DMS153 treated with DMSO at 0.1 percent for 48 hours (cell line): ENCODE results near the gene SCG3.

Source experiments
- DNase-seq: peaks from one replicate; lab custom pipeline; 2025; ENCODE audit not compliant: unreplicated experiment; lab: John Stamatoyannopoulos, UW

SCG3 gene

DNA sequence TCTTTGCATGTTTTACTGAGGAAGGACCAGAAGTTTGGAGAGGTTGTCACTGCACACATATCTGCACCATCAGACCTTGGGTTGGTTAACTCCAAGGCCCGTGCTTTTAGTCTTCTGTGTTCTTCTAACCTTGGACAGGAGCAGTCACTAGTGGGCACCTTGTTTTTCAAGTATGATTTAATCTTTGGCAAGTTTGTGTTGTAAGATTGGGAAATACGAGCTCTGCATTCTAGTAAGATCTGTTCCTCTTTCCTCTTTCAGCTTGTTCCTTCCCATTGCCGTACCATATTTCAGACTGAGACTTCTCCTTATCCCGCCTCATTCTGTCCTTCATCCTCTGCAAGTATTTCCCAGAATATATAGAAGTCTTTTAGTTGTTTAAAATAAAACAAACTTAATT, 75.2 kb downstream of the SCG3 start:
- DNase-seq = no peak

DNA sequence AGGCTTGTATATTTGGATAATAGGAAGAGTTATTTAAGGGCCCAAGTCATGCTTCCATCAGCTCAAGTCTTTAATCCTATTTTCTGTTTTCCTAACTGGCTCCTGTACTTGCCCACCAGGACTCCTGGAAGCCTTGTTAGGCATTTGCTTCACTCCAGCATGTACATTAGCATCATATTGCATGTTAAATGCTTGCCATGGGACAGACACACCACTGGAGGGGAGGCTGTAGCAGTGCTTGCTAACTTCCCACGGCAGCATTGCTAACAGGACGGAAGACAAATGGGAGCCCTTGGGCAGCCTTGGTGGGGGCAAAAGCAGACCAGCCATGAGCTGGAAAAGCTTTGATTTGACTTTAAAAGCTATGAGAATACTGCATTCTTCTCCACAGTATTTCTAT, 76.1 kb downstream of the SCG3 start:
- no peak for DNase-seq

DNA sequence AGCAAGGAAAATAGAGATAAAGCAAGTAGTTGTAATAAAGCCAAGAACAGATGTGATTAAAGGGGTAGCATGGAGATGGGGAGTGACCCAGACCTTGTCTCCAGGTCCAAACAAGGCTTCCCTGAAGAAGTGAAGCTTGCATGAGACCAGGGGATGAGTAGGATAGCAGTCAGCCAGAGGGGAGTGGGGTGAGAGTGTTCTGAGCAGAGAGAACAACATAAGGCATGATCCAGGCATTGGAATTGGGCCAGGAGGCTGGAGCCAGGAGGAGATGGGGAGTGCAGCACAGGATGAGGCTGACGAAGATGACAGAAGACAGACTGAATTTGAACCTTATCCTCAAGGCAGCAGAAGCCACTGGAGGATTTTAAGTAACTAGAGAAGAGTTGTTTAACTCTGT, 77.3 kb downstream of the SCG3 start:
- no peak for DNase-seq

DNA sequence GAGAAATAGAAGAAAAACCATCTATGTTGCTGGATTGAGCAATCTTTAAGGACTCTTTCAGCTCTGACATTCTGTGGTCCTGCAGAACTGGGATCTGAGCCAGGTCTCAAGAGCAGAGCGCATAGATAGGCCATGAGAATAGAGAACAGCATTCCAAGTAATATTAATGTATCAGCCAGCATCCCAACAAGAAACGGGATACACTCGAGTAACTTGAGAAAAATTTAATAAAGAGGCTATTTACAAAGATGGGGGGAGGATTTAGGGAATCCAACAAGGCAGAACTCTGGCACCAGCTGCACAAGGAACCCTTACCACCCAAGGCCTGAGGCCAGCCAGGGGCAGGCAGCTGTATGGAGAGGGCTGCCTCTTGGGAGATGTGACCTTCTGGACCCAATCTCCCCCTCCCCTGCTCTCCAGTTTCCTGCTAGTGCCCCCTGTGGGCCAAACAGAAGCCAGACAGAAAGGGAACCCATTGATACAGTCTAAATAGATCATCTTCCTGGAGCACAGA, 78.3 kb downstream of the SCG3 start:
- no peak for DNase-seq

DNA sequence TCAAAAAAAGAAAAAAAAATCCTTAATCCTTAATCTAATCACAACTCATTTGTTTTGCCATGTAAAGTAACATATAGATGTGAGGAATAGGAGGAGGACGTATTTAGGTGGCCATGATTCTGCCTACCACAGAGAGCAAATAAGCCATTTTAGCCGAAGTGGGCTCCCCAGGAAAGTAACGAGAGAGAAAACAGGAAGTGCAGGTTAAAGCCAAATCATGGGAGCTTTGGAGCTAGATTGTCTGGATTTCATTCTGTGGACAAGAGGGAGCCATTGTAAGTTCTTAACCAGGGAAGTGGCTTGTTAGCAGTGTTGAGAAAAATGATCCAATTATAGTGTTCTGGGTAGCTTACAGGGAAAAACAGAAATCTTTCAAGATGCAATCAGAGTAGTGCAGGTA, 79.5 kb downstream of the SCG3 start:
- no peak for DNase-seq

DNA sequence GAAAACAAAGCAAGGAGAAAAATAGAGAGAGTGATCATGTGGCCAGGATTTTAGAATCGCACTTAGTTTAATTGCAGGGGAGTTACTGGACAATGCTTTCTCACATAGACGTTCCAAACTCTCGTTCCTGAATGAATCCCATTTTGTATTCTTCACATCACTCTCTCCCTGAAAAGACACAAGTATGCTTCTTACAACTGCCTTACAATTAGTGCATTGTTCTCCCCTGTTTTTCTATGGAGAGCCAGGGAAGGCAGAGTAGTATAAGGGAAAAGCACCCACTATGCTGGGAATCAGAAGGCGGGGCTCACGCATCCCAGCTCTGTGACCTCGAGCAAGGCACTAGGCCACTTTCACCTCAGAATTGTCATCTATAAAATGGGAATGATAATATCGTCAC, 84.4 kb downstream of the SCG3 start:
- no peak for DNase-seq

DNA sequence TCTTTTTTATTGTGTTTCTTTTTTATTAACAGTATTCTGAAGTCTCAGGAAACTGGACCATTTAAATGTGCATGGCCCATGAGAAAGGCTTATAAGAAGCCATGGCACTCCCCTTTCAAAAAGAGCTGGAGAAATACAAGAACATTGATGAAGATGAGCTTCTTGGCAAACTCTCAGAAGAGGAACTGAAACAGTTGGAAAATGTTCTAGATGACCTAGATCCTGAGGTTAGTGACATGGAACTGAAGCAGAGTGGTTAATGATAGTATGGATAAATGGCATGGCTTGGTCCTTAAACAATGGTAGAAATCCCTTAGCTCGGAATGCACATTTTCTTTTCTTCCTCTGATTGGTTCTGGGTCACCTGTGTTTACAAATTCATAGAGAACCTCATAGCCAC, 85.0 kb downstream of the SCG3 start:
- DNase-seq = no peak

DNA sequence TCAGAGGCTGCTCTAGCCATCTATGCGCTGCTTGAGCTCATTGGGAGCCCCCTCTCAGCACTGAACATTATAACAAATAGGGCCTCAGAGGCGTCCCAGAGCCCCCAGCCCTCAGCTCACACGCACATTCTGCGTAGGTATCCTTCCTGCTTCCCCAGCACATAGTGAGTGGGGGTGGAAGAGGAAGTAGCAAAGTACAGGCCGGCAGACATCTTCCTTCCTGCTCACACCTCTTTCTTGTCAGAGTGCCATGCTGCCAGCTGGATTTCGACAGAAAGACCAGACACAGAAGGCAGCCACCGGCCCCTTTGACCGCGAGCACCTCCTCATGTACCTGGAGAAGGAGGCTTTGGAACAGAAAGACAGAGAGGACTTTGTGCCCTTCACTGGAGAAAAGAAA, 86.7 kb downstream of the SCG3 start:
- DNase-seq = no peak
